ENCODE data around the gene PLEKHA6.
"Not testable (repeated sequence)": the region's sequence is repeated elsewhere in the genome, so short reads cannot be mapped to it uniquely, and the experiment has no call there.

The PLEKHA6 gene

DNA sequence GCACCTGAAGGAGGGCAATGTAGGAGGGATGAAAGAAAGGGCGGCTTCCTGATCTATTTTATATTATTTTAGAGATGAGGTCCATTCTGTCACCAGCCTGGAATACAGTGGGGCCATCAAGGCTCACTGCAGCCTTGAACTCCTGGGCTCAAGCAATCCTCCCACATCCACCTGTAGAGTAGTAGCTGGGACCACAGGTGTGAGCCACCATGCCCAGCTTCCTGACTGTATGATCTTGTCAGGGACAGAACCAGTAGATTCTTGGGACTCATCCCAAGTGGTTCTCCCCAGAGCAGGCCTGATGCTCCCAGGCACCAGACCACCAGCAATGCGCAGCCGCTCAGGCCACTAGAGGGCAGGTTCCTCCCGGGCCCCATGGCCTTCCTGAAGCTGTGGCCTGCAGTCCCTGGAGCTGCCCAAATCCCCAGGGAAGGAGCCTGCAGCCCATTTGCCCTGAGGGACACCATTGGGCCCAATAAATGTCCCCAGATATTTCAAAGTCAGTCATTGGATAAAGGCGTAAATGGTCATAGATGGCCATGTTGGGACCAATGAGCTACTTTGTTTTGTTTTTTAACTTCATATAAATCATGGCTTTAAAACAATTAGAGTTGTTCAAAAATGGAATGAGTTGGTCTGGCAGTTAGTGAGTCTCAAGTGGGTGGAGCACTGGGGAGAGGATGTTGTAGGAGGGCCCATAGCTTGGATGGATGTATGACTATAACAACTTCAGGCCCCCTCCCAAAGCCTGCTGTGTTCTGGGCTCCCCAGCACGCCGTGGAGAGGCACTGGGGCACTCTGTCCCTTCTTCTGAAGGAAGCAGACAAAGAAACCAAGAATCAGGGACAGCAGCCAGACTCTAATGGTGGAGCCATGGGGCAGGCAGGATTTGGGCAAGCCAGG is 101.3 kb downstream of the PLEKHA6 start:
- DNase-seq = peak in 1 of 4 experiments; percentile 7

DNA sequence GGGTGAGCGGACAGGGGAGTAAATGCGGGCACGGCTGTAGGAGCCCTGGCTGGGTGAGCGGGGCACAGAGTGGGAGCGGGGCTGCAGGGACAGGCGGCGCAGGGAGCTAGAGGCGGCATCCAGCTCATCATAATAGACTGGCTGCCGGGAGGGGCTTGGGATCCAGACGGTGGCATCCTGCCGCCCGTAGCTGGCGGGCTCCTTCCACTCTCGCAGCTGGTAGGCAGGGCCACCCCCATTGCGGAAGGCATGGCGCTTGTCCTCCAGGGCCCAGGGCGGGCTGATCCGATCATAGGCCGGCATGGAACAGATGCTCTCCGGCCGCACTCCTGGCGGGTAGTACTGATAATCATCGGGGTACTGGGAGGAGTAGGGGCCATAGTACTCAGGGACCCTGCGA is 102.3 kb downstream of the PLEKHA6 start:
- DNase-seq = no peak

DNA sequence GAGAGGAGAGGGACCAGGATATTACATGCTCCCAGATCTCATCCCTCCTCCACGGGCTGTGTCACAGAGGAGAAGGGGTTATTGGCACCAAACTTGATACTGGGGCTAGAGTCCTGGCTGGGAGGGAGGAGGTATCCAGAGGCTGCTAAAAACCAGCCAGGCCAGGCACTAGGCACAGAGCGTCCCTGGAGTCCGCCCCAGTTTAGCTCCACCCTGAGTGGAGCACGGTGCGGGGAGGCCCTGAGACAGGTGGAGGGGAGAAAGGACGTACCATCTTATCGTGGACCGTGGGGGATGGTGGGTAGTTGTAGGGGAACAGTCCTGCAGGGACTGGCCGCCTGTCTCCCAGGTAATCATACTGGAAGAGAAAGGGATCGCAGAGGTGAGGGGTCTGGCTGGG is 103.2 kb downstream of the PLEKHA6 start:
- DNase-seq = no peak

DNA sequence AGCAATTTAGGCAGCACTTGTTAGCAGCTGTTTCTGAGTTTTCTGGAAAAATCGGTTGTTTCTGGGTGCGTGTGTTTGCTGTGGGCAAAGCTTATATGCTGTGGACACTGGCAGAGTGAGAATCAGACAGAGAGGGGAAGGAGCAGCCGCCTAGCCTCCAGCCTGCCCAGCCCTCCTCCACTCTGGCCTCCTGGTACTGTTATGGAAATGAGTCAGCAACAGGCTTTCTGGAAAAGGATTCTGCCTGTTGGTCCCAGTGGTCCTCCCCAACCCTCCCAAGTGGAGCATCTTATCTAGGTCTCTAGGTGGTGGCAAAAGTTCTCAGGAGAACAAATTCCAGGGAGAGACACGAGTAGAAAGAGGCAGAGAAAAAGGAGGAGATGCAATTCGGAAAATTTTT is 103.8 kb downstream of the PLEKHA6 start:
- no peak for DNase-seq

DNA sequence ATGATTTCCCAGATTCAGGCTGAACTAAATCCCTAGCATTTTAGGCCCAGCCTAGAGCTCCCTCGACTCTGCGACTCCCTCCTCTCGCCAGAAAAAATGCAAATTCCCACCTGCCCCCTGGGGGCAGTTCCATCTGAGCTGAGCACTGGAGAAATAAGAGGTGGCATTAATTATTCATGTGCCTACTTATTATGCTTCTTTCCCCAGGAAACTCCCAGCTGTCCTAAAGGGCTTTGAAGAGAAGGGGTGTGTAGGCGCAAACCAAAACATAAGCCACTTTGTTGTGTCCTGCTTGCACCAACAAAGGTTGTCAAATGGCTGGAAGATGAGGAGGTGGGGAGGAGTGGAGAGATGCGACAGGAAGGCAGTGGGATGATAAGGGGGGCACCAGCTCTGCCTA is 104.5 kb downstream of the PLEKHA6 start:
- DNase-seq = no peak

DNA sequence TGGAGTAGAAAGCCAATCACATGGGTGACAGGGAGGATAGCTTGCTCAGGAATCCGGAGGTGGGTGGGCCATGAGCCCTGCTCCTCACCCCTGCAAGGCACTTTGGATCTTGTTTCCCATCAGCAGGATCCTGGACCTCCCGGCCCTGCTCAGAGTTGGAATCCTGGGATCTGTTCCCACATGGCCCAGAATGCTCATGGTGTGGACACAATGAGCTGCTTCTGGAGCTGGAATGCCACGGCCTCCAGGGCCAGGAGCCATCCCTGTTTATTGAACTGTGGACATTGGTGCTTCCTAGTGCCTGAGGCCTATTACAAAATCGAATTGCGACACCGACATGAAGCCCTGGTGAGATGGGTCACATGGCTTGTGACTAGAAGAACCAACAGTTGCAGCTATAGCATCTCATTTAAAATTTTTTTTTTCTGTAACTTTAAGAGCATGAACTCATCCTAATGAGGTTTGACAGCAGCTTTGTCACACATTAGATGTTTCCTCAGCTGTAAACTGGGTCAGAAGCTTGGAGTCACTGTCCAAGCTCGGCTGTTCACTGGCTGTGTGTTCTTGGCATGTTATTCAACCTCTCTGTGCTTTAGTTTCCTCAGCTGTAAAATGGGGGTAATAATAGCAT is 105.6 kb downstream of the PLEKHA6 start:
- no peak for DNase-seq

DNA sequence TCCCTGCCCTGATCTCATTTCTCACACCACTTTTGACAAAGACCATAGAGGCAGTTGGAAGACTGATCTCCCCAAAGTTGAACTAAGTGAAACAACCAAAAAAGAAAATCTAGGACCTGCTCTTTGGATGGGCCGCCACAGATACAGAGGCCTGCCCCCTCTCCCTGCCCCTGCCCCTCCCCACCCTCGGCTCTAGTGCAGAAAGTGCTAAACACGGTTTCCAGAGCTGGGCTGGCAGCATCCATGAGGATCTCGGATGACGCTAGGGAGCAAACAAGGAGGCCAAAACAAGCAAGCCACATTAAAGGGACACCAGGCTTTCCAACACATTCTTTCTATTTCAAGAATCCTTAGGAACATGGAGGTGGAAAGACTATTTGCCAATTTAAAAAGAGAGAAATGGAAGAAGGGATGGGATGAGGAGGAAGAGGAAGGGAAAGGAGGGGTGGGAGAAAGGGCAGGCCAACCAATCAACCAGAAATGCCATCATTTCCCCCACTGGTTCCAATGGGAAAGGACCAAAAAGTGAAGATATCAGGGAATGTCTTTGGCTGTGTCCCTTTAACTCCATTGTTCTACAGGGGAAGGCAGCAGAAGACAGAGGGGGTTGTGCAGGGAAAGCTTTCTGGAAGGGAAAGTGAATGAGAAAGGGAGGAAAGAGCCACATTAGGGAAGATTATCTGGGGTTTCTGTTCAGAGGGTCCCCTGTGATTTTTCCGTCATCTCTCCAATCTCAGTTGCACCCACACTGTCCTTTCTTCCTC is 107.6 kb downstream of the PLEKHA6 start:
- DNase-seq = no peak

DNA sequence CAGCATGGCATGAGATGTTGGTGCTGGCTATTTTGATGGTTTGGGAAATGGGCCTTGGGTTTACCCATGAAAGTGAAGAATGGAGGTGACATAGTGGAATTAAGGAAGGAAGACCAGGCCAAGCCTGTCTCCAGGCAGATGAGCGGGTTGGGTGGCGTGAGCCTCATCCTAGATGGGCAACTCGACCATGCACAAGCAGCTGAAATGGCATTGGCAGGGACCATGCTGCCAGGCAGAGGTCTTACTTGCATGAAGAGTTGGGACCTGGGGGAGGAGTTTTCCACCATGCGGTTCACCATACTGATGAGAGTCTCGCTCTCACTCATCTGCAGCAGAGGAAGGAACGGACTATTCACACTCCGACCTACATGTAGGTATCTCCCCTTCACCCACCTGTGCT is 108.4 kb downstream of the PLEKHA6 start:
- no peak for DNase-seq

DNA sequence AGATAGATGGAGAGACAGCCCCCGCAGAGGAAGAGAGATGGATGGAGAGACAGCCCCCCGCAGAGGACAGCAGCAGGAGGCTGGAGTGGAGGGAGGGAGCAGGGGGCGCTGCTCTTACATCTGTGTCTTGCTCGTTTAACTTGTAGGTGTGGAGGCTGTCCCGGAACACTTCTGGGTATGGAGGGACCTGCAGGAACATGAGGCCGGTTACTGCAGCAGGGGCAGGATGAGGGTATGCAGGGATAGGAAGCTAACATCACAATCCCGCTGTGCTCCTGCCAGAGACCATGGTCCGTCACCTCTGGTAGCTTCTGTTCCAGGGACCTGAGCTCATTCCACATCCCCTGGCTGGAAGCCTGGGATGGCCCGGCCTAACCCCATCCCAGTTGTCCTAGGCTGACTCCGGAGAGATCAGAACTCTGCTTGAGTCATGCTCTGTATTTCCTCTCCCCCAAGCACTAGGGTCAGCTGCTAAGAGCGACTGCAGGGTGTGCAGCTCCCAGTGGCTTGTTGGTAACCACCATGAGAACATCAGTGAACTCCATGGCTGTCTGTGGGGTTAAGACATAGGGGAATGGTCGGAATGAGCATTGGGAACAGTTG is 109.2 kb downstream of the PLEKHA6 start:
- DNase-seq = no peak

DNA sequence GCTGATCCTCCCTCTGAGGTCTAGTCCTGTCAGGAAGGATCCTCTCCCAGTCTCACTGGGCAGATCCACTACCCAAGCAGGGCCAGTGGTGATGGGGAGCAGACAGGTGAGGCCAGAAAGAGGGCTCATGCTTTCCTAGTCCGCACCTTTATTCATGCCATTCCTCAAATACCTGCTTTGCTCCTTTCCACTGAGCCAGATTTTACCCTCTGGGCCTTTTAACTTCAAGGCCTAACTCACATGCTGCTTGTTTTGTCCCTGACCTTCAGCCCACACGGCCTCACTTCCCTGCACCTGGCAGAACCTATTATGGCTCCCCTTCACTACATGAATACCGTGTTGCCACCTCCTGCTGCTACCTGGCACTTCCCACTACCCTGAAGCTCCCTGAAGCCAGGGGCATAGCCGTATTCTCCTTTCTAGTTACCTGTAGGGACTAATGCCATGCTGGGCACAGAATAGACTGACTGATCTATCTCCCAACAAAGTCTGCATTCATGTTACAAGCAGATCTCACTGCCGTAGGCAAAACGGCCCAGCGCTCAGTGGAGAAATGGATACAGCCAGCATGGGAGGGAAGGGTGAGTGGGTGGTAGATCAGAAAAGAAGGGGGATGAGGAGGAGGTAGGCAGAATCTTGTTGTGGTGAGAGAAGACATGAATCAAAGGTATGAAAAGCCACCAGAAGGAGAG is 109.8 kb downstream of the PLEKHA6 start:
- no peak for DNase-seq

DNA sequence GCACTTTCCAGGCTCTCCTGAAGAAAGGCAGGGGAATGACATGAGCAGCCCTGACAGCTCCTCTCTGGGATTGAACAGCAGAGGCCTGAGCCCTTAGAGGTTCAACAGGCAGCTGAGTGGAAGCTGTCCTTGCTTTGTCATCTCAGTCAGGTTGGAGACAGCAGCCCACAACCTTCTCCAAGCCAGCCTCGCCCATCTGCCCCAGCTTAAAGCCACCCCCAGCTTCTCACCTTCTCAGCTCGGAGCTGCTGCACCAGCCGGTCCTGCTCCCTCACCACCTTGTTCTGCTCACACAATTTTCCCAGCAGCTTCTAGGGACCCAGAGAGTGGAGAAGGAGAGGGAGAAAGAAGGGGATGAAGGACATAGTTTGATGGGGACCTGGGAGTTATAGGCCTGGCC is 110.8 kb downstream of the PLEKHA6 start:
- no peak for DNase-seq

DNA sequence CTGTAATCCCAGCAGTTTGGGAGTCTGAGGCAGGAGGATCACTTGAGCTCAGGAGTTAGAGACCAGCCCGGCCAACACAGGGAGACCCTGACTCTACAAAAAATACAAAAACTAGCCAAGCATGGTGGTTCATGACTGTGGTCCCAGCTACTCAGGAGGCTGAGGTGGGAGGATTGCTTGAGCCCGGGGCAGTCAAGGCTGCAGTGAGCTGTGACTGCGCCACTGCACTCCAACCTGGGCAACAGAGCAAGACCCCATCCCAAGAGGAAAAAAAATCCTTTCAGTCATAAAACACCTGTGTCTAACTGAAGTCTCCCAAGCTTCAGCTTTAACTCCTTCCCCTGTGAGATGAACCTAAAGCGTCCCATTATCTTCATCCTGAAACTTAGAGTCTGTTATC is 112.9 kb downstream of the PLEKHA6 start:
- DNase-seq = no peak

DNA sequence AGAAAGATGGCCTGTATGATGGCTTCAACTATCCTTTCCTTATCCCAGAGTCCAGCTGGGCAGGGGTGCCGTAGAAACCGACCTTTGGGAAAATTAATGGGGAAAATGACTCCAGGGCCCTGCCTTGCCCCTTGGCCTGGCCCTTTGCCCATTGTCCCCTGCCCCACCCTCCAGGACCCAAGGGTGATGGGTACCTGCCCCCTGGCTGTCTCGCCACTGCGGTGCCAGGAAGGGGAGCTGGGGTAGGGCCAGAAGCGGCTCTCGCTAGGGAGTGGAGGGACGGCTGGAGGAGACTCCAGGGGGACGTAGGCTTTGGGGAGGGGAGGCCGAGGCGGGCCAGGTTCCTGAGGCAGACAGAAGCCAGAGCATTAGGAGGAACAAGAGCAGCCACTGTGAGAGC is 116.8 kb downstream of the PLEKHA6 start:
- no peak for DNase-seq

DNA sequence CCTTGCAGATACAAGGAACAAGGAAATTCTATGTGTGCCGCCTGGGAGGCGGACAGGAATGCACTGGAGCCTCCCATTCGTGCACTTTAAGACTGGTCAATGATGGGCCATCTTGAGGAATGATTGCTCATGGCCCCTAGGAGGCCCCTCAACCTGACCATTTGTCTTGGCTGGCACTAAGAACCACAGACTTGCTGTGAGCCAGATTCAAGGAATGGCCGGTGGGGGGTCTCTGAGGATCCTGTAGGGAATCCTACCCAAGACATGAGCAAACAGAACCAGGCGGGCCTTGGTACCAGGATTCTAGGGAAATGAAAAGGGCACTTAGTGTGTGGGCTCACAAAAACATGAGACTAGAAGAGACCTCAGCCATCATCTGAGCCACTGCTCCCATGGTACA is 117.8 kb downstream of the PLEKHA6 start:
- DNase-seq = no peak

DNA sequence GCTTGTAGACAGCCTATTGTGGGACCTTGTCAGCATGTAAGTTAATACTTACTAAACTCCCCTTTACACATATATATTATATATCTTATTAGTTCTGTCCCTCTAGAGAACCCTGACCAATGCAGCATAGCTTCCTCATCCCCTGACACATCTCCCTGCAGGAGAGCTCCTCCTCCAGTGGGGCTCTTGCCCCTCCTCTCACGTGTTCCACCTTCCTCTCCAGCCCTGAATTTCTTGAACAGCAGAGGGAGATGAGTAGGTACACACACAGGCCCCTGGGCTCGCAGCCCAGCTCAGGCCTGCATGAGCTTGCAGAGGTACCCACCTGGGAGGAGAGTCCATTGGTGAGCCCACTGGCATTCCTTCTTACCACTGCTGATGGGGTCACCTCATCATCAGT is 118.7 kb downstream of the PLEKHA6 start:
- no peak for DNase-seq

DNA sequence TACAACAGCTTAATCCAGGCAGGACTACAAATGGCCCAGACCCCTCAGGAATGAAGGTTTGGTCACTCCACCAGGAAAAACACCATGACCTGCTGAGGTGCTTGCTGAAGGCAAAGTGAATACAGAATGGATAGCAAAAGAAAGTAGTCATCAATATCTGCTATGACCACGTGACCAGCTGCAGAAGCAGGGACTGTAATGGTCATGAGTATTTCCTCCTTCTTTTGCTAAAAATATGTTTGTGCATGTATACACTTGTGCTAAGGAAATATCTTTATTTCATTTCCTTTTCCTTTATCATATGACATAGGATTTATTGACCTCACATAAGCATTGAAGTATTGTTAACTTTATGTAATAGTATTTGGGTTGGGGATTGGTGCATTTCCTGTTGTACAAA is 119.5 kb downstream of the PLEKHA6 start:
- no peak for DNase-seq

DNA sequence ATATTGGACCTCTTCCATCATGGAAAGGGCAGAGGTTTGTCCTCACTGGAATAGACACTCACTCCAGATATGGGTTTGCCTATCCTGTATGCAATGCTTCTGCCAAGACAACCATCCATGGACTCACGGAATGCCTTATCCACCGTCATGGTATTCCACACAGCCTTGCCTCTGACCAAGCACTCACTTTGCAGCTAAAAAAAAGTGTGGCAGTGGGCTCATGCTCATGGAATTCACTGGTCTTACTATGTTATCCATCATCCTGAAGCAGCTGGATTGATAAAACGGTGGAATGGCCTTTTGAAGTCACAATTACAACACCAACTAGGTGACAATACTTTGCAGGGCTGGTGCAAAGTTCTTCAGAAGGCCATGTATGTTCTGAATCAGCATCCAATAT is 120.3 kb downstream of the PLEKHA6 start:
- not testable (repeated sequence) for DNase-seq

DNA sequence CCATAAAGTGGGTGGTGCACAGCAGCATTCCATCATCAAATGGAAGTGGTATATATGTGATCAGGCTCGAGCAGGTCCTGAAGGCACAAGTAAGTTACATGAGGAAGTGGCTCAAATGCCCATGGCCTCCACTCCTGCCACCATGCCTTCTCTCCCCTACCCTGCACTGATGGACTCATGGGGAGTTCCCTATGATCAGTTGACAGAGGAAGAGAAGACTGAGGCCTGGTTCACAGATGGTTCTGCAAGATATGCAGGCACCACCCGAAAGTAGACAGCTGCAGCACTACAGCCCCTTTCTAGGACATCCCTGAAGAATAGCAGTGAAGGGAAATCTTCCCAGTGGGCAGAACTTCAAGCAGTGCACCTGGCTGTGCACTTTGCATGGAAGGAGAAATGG is 121.2 kb downstream of the PLEKHA6 start:
- not testable (repeated sequence) for DNase-seq

DNA sequence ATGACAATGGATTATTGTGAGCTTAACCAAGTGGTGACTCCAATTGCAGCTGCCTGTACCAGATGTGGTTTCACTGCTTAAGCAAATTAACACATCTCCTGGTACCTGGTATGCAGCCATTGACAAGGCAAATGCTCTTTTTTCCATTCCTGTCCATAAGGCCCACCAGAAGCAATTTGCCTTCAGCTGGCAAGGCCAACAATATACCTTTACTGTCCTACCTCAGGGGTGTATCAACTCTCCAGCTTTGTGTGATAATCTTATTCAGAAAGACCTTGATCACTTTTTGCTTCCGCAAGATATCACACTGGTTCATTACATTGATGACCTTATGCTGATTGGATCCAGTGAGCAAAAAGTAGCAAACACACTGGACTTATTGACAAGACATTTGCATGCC is 122.2 kb downstream of the PLEKHA6 start:
- not testable (repeated sequence) for DNase-seq

DNA sequence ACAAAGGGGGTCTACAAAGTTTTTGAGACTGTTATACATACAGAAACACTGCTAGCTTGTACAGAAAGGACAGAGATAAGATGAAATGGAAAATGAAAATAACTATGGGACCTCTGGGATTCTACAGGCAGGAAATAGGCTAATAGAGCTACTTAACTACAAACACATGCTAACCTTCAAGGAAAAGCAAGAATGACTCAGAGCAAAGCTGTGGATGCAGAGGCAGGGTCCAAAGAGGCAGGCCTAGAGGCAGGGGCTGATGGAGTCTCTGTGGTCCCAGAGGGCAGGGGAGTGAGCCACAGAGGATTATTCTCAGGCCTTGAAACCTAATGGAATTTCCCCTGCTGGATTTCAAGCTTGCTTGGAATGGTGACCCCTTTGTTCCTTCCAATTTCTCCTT is 127.2 kb downstream of the PLEKHA6 start:
- DNase-seq = no peak

DNA sequence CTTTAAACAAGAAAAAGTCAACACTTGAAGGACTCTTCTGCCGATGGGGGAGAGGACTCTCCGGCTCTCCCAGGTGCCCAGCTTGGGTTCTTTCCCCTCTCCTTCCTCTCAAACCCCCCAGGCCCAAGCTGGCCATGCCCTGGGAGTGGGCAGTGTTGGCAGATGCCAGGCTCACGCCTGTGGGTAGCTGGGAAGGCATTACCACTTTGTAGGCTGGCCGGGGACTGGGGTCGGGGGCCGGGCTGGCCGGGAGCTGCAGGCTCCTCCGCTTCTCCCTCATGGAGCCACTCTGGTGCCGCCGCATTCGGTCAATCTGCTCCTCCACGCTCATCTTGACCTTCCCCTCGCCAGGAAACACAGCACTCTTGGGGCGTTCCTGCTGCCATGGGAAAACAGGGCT is 129.5 kb downstream of the PLEKHA6 start:
- no peak for DNase-seq

DNA sequence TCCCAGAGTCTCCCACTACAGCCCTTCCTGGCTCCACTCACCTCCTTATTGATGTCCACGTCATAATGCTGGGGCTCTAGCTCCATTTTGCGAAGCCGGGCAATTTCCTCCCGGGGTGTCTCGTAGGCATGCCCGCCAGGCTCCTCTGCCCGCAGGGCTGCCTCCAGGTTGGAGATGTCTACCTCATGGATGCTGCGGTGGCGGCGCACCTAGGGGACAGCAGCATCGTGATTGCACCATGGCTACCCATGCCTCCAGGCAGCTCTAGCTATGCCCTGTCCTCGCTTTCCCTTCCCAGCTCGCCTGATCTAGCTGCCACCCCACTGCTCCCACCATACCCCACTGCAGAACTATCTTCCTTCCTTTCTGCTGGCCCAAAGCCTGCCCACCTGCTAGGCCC is 130.8 kb downstream of the PLEKHA6 start:
- no peak for DNase-seq
